GM23248 (cell line): ENCODE measurements around the gene MAP3K5.

Source experiments
- EZH2 ChIP-seq: fragments of 200-600 bp; sonication (generic); IDR thresholded peaks from 2 replicates; pipeline ENCODE4 v1.6.1; 2018; ENCODE audit warnings: antibody characterized with exemption, mild to moderate bottlenecking; ENCODE audit not compliant: insufficient read depth, poor library complexity, severe bottlenecking
- EZH2phosphoT487 ChIP-seq: fragments of 200-600 bp; sonication (generic); IDR thresholded peaks from 2 replicates; pipeline ENCODE4 v1.6.1; 2018; ENCODE audit warnings: antibody characterized with exemption, moderate library complexity, mild to moderate bottlenecking, low read depth; ENCODE audit not compliant: insufficient read depth

- TF ChIP-seq EZH2 = no peak
- no peak for TF ChIP-seq EZH2phosphoT487
Observed at GRCh38 chr6:136571065-136571464, 221.2 kb downstream of the MAP3K5 start.
